GM20431 (cell line): ENCODE data around the gene COLQ.
"Not testable (repeated sequence)": the region's sequence is repeated elsewhere in the genome, so short reads cannot be mapped to it uniquely, and the experiment has no call there.

ENCODE experiments used
- in situ Hi-C: fragments of 300-500 bp; cut with MseI, MboI; formaldehyde crosslinking; loops from one replicate; pipeline ENCODE4 v1.15.0; 2020; ENCODE audit warnings: low sequenced_read_pairs; ENCODE audit not compliant: unreplicated experiment

COLQ gene

DNA sequence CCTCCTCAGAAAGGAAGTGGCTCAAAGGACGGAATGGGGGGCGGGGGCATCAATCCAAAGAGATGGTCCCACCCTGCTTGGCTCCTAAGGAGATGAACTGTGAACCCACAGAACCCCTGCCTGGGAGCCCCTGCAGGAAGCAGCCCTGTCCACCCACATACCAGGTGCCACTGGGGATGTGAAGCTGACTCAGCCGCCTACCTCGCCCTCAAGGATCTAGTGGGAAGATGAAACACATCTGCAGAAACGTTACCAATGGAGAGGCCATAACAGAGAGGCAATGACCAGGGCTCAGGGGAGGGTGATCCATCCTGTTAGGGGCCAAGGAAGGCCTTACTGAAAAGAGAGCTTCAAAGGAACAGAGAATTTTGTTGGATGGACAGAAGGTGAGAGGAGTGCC, 59.1 kb downstream of the COLQ start:
- in situ Hi-C loops = no loop called here

DNA sequence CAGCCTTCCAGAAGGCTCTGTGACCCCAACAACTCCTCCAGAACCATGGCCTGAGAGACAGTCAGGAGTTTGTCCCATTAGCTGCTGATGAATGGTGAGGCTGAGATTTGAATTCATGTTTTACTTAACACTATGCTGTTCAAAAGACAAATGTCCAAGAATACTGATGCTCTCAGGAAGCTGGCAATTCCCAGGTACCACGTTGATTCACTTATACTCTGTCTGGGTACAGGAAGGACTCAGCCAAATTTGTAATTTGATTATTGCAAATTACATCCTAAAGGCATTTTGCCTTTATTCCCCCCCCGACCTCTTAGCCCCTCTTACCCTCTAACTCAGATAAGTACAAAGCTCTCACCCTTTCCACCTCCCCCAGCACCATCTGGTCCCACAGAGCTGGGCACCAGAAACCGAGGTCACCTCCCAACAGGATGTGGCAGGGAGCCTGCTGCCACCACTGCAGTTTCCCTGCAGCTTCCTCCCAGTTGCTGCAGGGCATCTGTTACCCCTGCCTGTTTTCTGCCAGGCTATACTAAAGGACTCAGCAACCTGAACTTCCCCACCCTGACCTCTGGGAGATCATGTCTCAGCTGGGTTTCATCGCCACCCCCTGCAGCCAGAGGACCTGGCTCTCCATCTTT, 60.5 kb downstream of the COLQ start:
- in situ Hi-C loops = no loop called here

DNA sequence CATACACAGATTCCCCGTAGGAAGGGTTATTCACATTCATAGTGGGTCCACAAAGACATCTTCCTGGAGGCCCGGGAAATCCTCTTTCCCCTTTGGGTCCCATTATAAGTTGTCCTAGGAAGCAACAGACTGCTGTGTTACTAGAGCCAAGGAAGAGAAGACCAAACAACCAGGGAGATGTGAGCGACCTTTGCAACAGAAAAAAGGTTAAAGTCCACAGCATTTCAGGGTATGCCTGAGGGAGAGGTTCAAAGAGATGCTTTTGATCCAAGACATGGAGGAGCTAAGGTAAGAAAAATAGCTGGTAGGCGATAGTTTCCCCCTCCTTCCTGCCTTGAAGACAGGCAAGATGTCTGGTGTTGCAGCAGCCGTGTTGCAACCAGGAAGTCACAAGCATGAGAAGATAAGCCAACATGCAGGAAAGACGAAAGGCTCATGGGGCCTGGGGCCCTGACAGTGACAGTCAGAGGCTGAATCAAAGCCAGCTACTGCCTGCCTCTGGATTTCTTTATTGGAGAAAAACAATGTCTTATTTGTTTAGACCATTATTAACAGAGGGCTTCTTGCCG, 63.2 kb downstream of the COLQ start:
- in situ Hi-C loops = no loop called here

DNA sequence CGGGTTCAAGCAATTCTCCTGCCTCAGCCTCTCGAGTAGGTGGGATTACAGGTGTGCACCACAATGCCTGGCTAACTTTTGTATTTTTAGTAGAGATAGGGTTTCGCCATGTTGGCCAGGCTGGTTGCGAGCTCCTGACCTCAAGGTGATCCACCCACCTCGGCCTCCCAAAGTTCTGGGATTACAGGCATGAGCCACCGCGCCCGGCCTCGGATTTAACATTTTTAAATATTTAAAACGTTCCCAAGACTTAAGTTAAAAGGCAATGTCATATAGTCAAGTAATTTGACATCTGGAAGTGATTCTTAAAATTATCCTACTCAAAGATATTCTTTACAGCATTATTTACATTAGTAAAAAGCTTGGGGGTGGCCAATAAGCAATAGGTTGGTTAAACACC, 64.6 kb downstream of the COLQ start:
- in situ Hi-C loops = not testable (repeated sequence)

DNA sequence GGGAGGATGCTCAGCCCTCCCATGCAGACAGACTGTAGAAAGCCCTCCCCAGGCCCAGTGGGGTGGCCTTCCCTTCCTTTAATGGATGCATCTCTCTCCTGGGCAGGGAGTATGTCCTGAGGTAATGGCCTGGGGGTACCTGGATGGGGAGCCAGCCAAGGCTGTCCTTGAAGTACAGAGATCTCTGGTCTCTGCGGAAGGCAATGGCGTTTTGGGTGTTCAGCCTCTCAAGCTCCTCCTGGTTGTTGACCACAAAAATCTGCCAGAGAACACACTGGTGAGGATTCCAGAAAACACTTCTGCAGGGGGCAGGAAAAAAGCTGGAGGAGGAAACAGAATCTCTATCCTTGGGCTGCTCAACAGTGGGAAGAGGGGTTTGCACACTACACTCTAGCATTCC, 65.2 kb downstream of the COLQ start:
- in situ Hi-C loops = no loop called here

DNA sequence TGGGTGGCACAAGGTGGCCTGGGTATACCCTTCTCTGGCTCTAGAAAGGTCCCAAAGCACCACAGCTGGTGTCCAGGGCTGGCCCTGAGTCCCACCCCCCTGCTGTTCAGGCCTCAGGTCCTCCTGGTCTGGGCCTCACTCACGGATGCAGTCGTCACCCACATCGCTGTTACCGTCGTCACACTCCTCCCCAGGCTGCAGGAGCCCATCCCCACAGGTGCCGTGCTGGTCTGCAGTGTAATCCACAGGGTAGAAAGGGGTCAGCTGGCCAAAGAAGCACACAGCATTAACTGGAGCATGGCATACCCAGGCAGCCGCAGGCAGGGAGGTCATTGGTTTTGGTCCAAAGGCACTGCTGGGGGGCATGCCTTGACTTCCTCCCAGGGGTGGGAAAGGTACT, 65.8 kb downstream of the COLQ start:
- in situ Hi-C loops = no loop called here

GRCh38 chr3:15454965-15455364, 66.5 kb downstream of the COLQ start:
- in situ Hi-C loops = no loop called here

GRCh38 chr3:15453991-15454625, 67.4 kb downstream of the COLQ start:
- in situ Hi-C loops = no loop called here

- in situ Hi-C loops = no loop called here
Measured at GRCh38 chr3:15453501-15453900, 68.0 kb downstream of the COLQ start.

- in situ Hi-C loops = no loop called here
Measured at GRCh38 chr3:15452961-15453360, 68.5 kb downstream of the COLQ start.

DNA sequence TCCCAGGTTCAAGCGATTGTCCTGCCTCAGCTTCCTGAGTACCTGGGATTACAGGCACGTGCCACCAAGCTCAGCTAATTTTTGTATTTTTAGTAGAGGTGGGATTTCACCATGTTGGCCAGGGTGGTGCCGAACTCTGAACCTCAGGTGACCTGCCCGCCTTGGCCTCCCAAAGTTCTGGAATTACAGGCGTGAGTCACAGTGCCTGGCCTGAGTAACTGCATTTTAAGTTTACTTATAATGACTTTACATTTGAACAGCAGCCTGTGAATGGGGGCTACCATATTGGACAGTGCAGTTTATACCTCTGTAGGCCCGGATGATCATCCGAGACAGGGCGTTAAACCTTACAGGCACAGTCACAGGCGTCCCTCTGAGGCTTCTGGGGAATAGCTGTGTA, 69.3 kb downstream of the COLQ start:
- in situ Hi-C loops = no loop called here

- in situ Hi-C loops = no loop called here
Measured at GRCh38 chr3:15451216-15452113, 70.0 kb downstream of the COLQ start.

DNA sequence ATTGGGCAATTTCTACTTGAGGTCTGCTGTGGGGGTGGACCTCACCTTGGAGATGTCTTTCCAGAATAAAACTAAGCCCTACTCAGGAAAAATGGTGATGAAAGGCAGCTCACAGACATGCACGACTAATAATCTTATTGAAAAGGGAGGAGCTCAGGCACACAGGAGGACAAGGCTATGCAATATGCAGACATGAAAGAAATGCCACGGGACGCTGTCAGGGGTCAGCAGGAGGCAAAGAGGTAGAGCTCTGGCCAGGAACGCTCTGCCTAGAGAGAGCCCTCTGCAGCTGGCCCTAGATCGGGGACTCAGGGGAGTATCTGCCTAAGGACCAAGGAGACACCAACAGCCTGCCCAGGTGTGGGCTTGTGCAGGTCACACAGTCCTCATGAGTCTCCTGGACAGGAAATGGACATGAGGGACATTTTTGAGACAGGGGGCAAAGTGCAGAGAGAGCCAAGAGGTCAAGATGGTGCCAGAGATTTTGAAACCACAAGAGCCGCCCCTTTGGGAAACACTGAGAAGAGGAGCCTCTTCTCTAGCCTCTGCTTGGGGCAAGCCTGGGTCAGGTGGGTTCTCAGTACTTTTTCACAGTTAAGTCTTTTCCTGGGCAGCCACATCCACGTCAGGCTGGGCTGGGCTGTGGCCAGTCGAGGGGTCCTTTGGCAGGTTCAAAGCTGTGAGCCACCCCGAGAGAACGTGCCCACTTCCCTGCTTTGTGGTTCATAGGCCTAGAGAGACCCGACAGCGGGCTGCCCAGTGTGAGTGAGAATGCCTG, 70.9 kb downstream of the COLQ start:
- in situ Hi-C loops = no loop called here

DNA sequence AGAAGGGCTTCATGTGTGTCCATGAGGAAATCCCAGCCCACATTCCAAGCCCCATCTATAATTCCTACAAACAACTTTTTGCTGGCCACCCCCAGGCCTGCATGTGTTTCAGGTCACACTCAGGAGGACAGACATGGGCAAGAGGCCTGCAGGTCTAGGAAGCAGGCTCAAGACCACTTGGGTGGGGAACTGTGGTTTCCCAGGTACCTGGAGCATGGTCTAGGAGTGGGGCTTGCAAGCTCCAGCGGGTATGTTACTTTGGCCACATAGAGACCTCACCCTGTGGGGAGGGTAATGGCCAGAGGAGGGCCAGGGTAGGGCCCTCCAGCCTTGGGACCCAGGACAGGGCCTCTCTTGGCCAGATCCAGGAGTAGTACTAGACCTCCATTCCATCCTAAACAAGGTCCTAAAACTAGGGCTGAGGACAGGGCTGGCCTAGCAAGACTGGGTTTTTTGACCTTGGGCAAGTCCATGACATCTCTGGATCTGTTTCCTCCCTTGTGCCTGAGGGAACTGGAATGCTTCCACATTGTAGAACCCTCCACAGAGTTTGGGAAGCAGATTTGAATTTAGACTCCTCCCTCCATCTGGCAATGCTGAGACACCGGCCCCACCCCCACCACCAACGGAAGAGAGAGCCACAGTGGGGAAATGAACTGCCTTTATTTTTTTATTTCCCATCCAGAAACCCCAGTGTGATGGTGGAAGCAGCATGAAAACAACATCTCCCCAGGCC, 71.8 kb downstream of the COLQ start:
- in situ Hi-C loops = no loop called here

DNA sequence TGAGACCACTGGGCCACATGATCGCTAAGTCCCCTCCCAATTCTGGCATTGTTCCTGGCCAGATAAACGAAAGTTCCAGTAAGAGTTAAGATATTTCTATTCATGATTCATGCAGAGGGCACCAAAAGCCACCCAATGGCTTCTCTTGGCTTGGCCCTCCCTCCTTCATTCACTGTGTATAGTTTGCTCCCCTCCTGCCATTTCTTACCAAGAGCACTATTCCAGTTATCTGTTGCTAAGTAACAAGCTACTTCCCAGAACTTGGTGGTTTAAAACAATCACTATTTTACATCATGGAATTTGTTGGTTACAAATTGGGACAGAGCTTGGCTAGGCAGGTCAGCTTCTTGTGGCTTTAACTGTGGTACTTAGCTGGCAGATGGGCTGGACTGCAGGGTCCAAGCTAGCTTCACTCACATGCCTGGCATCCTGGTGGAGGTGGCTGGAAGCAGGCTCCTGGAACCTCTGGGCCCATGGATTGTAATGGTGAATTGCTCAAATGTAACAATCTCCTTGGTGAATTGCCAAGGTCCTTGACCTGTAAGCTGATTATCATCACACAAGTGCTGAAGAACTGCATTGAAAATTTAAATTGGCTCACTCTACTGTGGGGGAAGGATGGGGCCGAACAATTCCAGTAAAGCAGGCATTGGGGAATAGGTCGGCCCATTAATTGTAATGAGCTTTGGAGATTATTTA, 77.5 kb downstream of the COLQ start:
- in situ Hi-C loops = no loop called here

DNA sequence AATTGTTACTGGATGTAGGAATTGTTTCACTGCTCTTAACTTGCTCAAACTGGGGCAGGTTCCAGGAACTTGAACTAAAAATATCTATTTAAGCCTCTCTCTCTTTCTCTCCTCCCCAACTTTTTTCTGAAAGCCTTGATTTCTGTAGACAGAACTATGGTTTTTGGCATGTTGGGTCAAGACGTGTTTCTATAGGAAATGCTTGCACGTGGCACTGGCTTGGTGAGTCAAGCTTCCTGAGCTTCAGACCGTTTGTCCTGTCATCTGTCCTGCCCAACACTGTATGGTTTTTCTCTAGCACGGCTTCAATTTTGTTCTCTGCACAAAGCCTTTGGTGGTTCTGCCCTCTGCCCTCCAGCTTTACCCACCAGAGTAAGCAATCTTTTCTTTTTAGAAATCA, 80.6 kb downstream of the COLQ start:
- in situ Hi-C loops = no loop called here

DNA sequence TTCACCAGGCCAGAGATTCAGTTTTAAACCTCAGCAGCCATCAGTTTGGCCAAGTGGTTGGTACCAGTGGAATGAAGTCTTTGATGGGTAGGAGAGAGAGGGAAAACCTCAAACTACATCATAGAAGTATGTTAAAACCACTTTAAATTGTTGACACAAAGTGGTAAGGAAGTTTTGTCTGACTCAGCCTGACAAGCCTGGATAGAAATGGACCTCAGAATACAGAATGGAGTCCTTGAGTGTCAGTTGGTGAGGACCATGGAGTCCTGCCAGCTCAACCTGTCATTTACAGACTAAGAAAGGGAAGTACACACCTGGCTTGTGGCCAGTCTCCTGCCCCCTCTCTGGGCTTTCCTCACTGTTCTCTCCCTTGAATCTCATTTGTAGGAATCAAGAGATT, 82.0 kb downstream of the COLQ start:
- in situ Hi-C loops = no loop called here

DNA sequence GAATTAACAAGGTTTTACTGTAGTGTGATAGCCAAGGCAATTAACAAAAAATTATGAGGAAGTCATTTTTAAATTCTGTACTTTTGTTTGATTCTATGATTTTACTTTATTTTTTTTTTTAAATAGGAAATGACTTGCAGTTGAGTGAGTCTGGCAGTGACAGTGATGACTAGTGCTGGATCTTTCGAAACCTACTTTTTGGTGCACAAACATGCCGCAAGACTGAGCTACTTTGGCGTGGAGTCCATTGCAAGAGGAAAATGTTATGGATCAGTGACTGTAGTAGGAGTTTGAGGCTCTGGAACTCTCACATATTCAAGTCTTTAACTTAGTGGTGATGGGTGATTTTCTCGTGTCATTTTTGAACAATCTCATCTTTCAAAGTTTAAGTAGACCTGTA, 82.5 kb downstream of the COLQ start:
- in situ Hi-C loops = no loop called here

- in situ Hi-C loops = no loop called here
Measured at GRCh38 chr3:15436246-15436645, 85.3 kb downstream of the COLQ start.
